Stimulated activated CD4-positive, alpha-beta T cell treated with anti-CD3 and anti-CD28 coated beads, Interleukin-2, amount 100 ng/mL, for 24 hours (primary cell): Measurements from ENCODE around the gene SLF2.

Experiments used
- DNase-seq, 2 donors: peaks; one replicate each; pipeline ENCODE4 v3.0.0-alpha.2; 2020

The SLF2 gene

GRCh38 chr10:100981178-100981772 lies 68.5 kb downstream of the SLF2 start:
- no peak for DNase-seq

- DNase-seq = no peak
Measured at GRCh38 chr10:100982916-100983830, 70.4 kb downstream of the SLF2 start.

GRCh38 chr10:100983868-100984671 lies 71.3 kb downstream of the SLF2 start:
- DNase-seq = no peak

GRCh38 chr10:100984672-100985177 lies 72.0 kb downstream of the SLF2 start:
- DNase-seq = no peak

- DNase-seq = no peak
Measured at GRCh38 chr10:100985336-100985735, 72.6 kb downstream of the SLF2 start.

GRCh38 chr10:100986623-100986951 lies 73.8 kb downstream of the SLF2 start:
- DNase-seq = no peak

GRCh38 chr10:100986952-100987684 lies 74.4 kb downstream of the SLF2 start, which contains the start of the genes MRPL43 and TWNK:
Gene MRPL43, minus strand, starts transcription at chr10:100987497. Its CDS starts 54 bp downstream, at chr10:100987443.
Gene TWNK, plus strand, starts transcription at chr10:100987543. Its CDS starts 668 bp downstream, at chr10:100988211.
- DNase-seq = peak; percentile 88 to 90

- no peak for DNase-seq
Measured at GRCh38 chr10:100987685-100988049, 74.9 kb downstream of the SLF2 start.

GRCh38 chr10:100988166-100988565 lies 75.4 kb downstream of the SLF2 start:
- DNase-seq = no peak

GRCh38 chr10:100989088-100989487 lies 76.3 kb downstream of the SLF2 start:
- no peak for DNase-seq

GRCh38 chr10:100993986-100994708 lies 81.4 kb downstream of the SLF2 start:
- no peak for DNase-seq

- no peak for DNase-seq
Measured at GRCh38 chr10:100995181-100995580, 82.4 kb downstream of the SLF2 start.

- DNase-seq = peak; percentile 53 to 56
Measured at GRCh38 chr10:100996678-100997359, 84.1 kb downstream of the SLF2 start.

GRCh38 chr10:100997360-100998182 lies 84.8 kb downstream of the SLF2 start:
- DNase-seq = peak; percentile 81 to 82

GRCh38 chr10:100998183-100998990 lies 85.6 kb downstream of the SLF2 start:
- DNase-seq = peak; percentile 71 to 77

GRCh38 chr10:100998991-100999741 lies 86.4 kb downstream of the SLF2 start:
- DNase-seq = peak; percentile 81 to 84

GRCh38 chr10:100999742-101000126 lies 87.0 kb downstream of the SLF2 start, which contains the start of gene LZTS2:
Gene LZTS2, plus strand, starts transcription at chr10:100999808. Its CDS starts 2,731 bp downstream, at chr10:101002539.
- no peak for DNase-seq
